HG03520 (cell line): ENCODE measurements around the gene SLX4.
"Not testable (repeated sequence)": the region's sequence is repeated elsewhere in the genome, so short reads cannot be mapped to it uniquely, and the experiment has no call there.

Experiments
- ATAC-seq: cut with Tn5 transposase; IDR thresholded peaks from one replicate; pipeline ENCODE4 v1.9.1; 2021; ENCODE audit warnings: mild to moderate bottlenecking, moderate library complexity; ENCODE audit not compliant: unreplicated experiment

Gene SLX4, protein sequence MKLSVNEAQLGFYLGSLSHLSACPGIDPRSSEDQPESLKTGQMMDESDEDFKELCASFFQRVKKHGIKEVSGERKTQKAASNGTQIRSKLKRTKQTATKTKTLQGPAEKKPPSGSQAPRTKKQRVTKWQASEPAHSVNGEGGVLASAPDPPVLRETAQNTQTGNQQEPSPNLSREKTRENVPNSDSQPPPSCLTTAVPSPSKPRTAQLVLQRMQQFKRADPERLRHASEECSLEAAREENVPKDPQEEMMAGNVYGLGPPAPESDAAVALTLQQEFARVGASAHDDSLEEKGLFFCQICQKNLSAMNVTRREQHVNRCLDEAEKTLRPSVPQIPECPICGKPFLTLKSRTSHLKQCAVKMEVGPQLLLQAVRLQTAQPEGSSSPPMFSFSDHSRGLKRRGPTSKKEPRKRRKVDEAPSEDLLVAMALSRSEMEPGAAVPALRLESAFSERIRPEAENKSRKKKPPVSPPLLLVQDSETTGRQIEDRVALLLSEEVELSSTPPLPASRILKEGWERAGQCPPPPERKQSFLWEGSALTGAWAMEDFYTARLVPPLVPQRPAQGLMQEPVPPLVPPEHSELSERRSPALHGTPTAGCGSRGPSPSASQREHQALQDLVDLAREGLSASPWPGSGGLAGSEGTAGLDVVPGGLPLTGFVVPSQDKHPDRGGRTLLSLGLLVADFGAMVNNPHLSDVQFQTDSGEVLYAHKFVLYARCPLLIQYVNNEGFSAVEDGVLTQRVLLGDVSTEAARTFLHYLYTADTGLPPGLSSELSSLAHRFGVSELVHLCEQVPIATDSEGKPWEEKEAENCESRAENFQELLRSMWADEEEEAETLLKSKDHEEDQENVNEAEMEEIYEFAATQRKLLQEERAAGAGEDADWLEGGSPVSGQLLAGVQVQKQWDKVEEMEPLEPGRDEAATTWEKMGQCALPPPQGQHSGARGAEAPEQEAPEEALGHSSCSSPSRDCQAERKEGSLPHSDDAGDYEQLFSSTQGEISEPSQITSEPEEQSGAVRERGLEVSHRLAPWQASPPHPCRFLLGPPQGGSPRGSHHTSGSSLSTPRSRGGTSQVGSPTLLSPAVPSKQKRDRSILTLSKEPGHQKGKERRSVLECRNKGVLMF (N-terminal part only)

GRCh38 chr16:3611146-3611975 is at the start of gene SLX4:
Gene SLX4 (minus strand): TSS chr16:3611606. CDS start chr16:3608964, 2,642 bp downstream.
- ATAC-seq, result peak; percentile 83

- no peak for ATAC-seq
Measured at GRCh38 chr16:3659251-3659650, 47.8 kb upstream of the SLX4 start.

DNA sequence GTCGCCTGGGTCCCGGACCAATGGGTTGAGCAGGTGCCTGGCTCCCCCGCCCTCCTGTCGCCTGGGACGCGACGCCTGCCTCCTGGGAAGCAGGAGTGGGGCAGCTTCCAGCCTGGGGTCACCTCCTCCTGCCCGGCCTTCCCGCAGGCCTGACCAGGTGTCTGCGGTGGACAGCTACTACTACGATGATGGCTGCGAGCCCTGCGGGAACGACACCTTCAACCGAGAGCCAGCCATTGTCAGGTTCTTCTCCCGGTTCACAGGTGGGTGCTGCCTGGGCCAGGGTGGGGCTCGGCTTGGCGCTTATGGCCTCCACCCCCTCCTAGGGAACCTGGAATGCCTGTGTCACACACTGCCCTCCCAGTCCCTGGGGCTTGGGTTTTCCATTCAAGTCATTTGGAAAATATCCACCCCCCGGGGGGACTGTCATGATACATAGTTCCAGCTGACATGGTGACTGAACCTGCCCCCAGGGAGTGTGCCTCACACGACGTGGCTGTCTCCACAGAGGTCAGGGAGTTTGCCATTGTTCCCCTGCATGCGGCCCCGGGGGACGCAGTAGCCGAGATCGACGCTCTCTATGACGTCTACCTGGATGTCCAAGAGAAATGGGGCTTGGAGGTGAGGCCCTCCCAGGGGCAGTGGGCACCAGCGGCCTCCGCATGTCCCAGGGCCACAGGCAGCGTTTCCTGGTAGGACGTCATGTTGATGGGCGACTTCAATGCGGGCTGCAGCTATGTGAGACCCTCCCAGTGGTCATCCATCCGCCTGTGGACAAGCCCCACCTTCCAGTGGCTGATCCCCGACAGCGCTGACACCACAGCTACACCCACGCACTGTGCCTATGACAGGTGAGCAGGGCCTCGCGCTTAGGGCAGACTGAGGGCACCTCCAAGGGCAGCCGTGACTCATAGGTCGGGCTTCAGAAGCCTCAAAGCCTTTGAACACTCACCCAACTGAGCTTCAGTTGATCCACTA is 45.4 kb upstream of the SLX4 start:
- ATAC-seq, result no peak

GRCh38 chr16:3656160-3656490 is 44.7 kb upstream of the SLX4 start:
- ATAC-seq, result not testable (repeated sequence)

DNA sequence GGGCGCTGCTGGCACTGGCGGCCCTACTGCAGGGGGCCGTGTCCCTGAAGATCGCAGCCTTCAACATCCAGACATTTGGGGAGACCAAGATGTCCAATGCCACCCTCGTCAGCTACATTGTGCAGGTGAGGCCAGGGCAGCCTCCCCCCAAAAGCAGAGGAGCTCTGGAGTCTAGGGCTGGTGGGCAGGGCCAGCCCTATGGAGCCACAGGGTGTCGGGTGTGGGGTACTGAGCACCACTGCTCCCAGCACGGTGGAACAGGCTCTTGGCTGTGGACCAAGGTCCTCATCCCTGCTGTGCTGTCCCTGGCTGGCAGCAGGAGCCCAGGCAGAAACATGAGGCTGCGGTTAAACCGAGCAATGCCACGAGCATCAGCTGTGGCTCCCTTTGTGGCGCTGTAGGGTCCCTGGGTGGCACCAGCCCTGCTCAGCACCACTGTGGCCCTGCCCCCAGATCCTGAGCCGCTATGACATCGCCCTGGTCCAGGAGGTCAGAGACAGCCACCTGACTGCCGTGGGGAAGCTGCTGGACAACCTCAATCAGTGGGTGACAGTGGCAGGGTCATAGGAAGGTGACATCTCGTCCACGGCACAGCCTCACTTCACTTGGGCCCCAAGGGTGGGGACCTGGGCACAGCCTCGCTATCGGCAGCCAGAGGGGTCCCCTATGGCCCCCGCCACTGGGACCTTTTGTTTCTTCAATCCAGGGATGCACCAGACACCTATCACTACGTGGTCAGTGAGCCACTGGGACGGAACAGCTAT is 44.2 kb upstream of the SLX4 start:
- no peak for ATAC-seq

DNA sequence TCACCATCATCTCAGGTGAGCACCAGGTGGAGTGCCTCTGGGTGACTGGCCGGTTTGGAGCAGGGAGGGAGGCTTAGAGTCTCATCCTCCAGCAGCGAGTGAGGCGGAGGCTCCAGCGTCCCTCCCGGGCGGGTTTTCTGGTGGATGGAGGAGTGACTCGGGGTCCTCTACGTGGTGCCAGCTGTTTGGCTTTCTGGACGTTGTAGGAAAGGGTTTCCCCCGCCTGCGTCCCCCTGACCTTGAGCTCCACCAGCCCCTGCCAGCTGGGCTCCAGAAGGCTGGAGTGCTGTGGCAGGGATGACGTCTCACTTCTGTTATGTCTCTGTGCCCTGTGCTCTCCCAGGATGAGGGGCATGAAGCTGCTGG is 43.6 kb upstream of the SLX4 start:
- no peak for ATAC-seq

- ATAC-seq, result no peak
Measured at GRCh38 chr16:3654249-3654991, 43.0 kb upstream of the SLX4 start, which contains the start of gene DNASE1. Gene DNASE1 (plus strand): TSS chr16:3654691. CDS start chr16:3655374, 683 bp downstream.

GRCh38 chr16:3652373-3653195 is 41.2 kb upstream of the SLX4 start:
- ATAC-seq, result no peak

DNA sequence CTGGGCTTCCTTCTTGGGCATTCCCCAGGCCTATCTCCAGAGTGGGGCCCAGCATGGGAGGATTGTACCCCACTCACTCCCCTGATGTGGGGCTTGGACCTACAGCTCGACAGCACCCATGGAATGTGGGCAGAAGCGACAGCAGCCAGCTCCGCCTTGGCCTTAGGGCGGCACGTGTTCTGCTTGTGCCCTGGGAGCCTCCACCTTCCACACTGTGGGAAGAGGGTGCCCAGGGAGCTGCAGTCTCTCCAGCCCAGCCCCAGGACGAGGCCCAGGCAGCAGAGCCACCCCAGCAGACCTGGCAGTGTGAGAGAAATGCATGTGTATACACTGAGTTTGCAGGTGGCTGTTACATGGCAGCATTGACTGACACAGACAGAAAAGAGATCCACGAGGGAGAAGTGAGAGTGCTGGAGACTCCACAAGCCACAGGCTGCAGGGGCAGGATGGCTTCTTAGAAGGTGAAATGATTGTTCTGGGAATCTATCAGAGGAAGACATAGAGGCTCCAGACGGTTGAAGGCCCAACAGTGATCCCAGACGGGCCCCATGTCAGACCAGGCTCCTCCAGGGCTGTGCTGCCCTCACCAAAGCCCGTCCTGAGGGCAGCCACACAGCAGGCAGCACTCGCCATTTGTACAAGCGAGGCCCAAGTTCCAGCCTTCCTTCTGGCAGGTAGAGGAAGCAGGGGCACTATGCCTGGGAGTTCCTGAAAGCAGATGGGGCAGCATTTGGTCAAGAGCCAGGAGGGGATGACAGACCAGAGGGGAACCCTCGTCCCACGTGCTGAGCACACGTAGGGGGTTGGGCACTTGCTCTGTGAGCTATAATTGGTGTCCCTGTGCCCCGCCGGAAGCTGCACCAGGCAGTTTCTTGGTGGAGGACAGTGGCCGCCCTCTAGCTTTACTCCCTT is 40.3 kb upstream of the SLX4 start:
- no peak for ATAC-seq

DNA sequence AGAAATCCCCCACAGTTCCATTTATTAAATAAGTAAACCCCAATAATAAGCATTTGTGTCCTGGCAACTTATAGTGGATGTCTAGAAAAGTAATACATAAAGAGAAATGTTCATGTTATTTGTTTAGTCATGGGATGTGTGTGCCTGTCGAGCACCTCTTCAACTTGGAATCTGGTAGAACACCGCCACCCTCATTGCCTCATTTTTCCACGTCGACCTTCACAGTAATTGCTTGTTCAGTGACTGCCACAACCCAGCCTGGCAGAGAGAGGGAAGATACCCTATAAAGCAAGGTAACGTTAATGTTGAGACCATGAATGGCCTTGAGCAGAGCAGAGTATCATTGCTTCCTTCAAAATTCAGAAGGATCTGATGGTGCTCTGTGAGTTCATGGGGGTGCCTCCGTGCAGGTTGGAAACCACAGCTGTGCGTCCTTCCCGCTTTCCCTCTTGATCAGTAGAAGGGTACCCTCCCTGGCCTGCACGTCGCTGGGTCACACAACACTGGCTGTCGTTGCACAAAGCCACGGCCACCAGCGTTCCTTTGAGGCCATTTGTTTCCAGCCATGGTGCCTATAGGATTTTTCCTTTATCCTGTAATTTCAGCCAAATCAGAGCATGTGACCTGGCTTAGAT is 39.3 kb upstream of the SLX4 start:
- ATAC-seq, result no peak

- no peak for ATAC-seq
Measured at GRCh38 chr16:3646348-3646920, 35.0 kb upstream of the SLX4 start.

DNA sequence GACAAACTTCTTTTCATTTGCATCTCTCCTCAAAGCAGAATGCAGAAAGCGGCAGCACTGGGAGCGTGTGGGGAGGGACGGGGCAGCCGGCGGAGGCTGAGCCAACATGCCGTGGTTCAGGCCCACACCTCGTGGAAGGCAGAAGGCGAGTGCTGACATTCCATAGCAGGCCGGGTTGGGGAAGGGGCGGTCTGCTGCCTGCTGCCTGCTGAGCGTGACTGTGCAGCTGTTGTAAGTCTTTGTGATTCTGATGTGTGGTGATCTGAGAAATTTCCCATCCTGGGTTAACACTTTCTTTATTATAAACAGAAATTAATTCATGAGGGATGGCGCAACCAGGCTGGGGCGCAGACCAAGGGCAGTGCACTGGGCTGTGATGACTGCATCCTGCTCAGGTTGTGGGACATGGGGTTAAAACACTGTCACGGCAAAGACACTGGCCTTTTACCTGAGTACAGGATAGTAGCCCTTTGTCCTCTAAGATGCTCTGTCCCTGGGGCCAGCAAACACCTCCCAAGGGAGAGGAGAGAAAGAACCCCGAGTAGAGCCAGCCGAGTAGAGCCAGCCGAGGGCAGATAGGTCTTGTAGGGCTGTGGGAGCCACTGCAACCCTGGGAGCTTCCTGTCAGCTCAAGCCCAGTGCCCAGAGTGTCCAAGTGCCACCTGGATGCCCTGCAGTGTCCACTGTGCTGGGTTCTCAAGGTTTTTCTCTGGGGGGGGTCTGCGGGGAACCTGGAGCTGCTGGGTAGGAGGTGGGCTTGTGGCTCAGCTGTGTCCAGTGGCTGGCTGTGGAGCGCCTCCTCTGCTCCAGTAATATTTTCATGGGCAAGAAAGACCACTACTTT is 34.3 kb upstream of the SLX4 start:
- ATAC-seq, result no peak

DNA sequence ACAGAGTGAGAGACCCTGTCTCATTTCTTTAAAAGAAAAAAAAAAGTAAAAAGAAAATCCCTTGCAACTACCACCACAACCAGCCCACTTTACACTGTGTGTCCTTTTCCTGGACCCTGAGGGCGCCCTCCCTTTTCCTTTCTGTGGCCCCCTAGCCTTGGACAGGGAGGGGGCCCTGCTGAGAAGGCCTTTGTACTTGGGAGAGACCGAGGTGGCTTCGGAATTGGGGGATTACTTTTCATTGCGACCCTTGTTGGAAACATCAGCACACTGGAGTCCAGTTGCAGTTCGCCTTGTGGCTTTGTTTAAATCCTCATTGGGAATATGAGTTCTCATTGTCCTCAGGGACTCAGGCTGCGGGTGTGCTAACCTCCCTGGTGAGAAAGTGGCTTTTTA is 33.7 kb upstream of the SLX4 start:
- ATAC-seq, result no peak

DNA sequence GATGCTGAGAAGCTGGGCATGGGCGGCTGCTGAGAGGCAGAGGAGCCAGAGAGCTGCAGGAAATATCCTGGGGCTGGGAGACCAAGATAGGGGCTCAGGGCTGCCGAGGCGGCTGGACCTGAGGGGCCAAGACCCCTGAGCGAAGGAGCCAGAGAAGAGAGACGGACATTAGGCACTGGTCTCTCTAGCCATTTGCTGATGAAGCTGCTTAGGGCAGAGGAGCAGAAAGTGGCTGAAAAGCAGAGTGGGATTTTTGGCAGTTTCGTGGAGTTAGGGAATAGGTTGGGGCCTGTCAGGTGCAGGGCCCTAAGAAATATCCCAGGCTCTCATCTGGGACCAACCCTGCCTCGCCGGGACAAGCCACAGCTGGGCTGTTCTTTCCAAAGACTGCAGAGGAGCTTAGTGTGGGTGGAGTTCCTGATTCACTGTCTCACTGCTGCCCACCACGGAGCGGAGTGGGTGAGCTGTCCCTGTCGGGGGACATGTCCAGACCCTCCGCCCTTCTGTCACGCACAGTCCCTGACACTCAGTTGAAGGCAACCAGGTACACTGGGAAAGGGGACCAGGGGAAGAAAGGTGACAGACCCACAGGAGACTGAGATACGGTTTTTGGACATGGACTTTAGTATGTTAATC is 31.8 kb upstream of the SLX4 start:
- no peak for ATAC-seq
